Tibial nerve (tissue), 4 donors: ENCODE data around the gene LTBP1.

Experiments
- CTCF ChIP-seq, 5 experiments: fragments of 200-600 bp in 3 of 5; fragments of 450-650 bp in 2 of 5; sonication (generic) in 3 of 5; IDR thresholded peaks; one replicate each; pipeline ENCODE4 v1.5.1; 2016 to 2019; ENCODE audit warnings: antibody characterized with exemption in 5 of 5, mild to moderate bottlenecking in 3 of 5, moderate library complexity in 2 of 5
- EP300 ChIP-seq, 2 donors: sonication (generic); formaldehyde crosslinking; IDR thresholded peaks; one replicate each; pipeline ENCODE4 v1.6.1; 2017; ENCODE audit warnings: antibody characterized with exemption in 2 of 2, mild to moderate bottlenecking in 1 of 2
- POLR2A ChIP-seq, 2 donors: fragments of 450-650 bp; IDR thresholded peaks; one replicate each; pipeline ENCODE4 v1.6.1; 2017; ENCODE audit warnings: antibody characterized with exemption in 2 of 2, mild to moderate bottlenecking in 2 of 2, moderate library complexity in 2 of 2

GRCh38 chr2:33334083-33334482 lies 387.3 kb downstream of the LTBP1 start:
- TF ChIP-seq CTCF (IDR thresholded peaks at IDR 0.05) (no peak), EP300 (IDR thresholded peaks at IDR 0.05) (no peak), POLR2A (IDR thresholded peaks at IDR 0.05) (no peak)
